OCI-LY3 (cell line): ENCODE measurements around the gene KRTAP3-2.

Experiments
- H2AFZ ChIP-seq: fragments of 200-600, 300-600 bp; shearing (Covaris generic); 2 replicates; pipeline ENCODE4 v1.6.0; 2014; ENCODE audit warnings: antibody characterized with exemption, low read depth, low read length
- H3K27ac ChIP-seq: fragments of 200-600, 300-600 bp; sonication (generic); 2 replicates; pipeline ENCODE4 v1.5.1; 2014; ENCODE audit warnings: mild to moderate bottlenecking, low read length, moderate library complexity, mixed read lengths
- H3K27me3 ChIP-seq: fragments of 200-600, 300-600 bp; sonication (generic); 2 replicates; pipeline ENCODE4 v1.6.1; 2014; ENCODE audit warnings: low read depth, low read length, mixed read lengths
- H3K36me3 ChIP-seq: fragments of 200-600, 300-600 bp; sonication (generic); replicated peaks from 2 replicates; pipeline ENCODE3; 2014; ENCODE audit warnings: low read depth, low read length, mixed read lengths
- H3K4me1 ChIP-seq: fragments of 300-600, 200-600 bp; sonication (generic); 2 replicates; pipeline ENCODE4 v1.6.1; 2014; ENCODE audit warnings: low read length, mixed read lengths
- H3K4me2 ChIP-seq: fragments of 200-600, 300-600 bp; sonication (generic); 2 replicates; pipeline ENCODE4 v1.6.1; 2014; ENCODE audit warnings: low read length, mixed read lengths
- H3K4me3 ChIP-seq: fragments of 300-600, 200-600 bp; sonication (generic); 2 replicates; pipeline ENCODE4 v1.5.1; 2014; ENCODE audit warnings: antibody characterized with exemption, mild to moderate bottlenecking, low read length, moderate library complexity
- H3K79me2 ChIP-seq: fragments of 300-600, 200-600 bp; shearing (Covaris generic); 2 replicates; pipeline ENCODE4 v1.6.1; 2014; ENCODE audit warnings: mild to moderate bottlenecking, low read length, mixed read lengths
- H3K9ac ChIP-seq: fragments of 300-600, 200-600 bp; shearing (Covaris generic); 2 replicates; pipeline ENCODE4 v1.6.0; 2014; ENCODE audit warnings: mild to moderate bottlenecking, low read length, moderate library complexity
- H3K9me3 ChIP-seq: fragments of 200-600, 300-600 bp; shearing (Covaris generic); 2 replicates; pipeline ENCODE4 v1.6.1; 2014; ENCODE audit warnings: low read length, mixed read lengths; ENCODE audit not compliant: insufficient read depth
- H4K20me1 ChIP-seq: fragments of 200-600, 300-600 bp; sonication (generic); 2 replicates; pipeline ENCODE4 v1.6.1; 2016; ENCODE audit warnings: low read length, mixed read lengths; ENCODE audit not compliant: insufficient read depth
- EZH2phosphoT487 ChIP-seq: fragments of 200-600 bp; shearing (Covaris generic); IDR thresholded peaks from 2 replicates; pipeline ENCODE4 v1.6.1; 2018; ENCODE audit warnings: antibody characterized with exemption, mixed run types, low read depth
- TF ChIP-seq, protein P1 (sequence below): fragments of 200-600, 300-600 bp; sonication (generic); IDR thresholded peaks from 2 replicates; pipeline ENCODE4 v1.5.1; 2014; ENCODE audit warnings: antibody characterized with exemption, low read length, low read depth

KRTAP3-2 gene

DNA sequence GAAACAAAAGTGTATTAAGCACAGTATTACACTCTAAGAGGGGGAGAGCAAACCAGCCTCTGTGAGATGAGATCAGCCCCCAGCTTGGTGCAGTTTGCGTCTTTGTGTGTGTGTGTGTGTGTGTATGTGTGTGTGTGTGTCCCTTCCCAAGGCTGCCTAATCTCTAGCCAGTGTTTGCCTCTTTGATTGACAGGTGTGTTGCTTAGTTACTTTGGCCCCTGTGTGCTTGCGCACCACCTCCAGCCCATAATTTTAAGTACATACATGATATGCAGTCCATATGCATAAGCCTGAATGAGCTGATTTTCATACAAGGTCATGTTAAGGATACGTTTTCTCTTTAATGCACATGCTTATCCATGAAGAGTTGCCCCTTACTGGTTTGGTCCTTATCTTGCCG, 2.1 kb upstream of the KRTAP3-2 start:
- TF ChIP-seq, protein P1, sequence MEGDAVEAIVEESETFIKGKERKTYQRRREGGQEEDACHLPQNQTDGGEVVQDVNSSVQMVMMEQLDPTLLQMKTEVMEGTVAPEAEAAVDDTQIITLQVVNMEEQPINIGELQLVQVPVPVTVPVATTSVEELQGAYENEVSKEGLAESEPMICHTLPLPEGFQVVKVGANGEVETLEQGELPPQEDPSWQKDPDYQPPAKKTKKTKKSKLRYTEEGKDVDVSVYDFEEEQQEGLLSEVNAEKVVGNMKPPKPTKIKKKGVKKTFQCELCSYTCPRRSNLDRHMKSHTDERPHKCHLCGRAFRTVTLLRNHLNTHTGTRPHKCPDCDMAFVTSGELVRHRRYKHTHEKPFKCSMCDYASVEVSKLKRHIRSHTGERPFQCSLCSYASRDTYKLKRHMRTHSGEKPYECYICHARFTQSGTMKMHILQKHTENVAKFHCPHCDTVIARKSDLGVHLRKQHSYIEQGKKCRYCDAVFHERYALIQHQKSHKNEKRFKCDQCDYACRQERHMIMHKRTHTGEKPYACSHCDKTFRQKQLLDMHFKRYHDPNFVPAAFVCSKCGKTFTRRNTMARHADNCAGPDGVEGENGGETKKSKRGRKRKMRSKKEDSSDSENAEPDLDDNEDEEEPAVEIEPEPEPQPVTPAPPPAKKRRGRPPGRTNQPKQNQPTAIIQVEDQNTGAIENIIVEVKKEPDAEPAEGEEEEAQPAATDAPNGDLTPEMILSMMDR: no peak
- TF ChIP-seq EZH2phosphoT487: no peak
- Histone ChIP-seq H2AFZ (no peak overlapping the region), H3K9me3 (no peaks in the 10 kb centered on the region), H4K20me1 (no peaks in the 10 kb centered on the region), H3K27me3 (peaks cover 48% of the 10 kb centered on the region), H3K4me1 (no peaks in the 10 kb centered on the region), H3K36me3 (no peaks in the 10 kb centered on the region), H3K79me2 (no peaks in the 10 kb centered on the region), H3K9ac (no peak overlapping the region), H3K4me3 (no peak overlapping the region), H3K27ac (no peak overlapping the region), H3K4me2 (no peak overlapping the region)

DNA sequence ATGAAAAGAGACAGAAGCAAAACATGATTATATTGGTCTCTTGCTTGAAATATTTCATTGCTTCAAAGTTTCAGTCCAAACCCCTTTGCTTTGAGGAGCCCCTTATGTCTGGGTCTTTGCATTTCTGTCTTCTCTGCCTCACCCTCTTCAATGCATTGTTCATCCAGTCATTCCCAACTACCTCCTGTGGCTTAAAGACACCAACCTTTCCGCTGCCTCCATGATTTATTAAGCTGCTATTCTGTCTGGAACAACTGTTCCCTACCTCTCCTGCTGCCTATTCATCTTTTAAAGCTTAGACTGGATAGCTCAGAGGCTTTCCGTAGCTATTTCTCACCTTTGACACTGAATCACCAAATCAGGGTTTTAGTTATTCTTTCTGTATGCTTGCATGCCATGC, 2.3 kb downstream of the KRTAP3-2 start:
- H3K36me3 ChIP-seq: no peaks in the 10 kb centered on the region
- no peak overlapping the region for H3K4me3 ChIP-seq
- H4K20me1 ChIP-seq: no peaks in the 10 kb centered on the region
- no peak overlapping the region for H3K27ac ChIP-seq
- H3K79me2 ChIP-seq: no peaks in the 10 kb centered on the region
- H3K4me1 ChIP-seq: no peaks in the 10 kb centered on the region
- H3K9me3 ChIP-seq: no peaks in the 10 kb centered on the region
- TF ChIP-seq, protein P1: no peak
- TF ChIP-seq EZH2phosphoT487: no peak
- H3K9ac ChIP-seq: no peak overlapping the region
- H2AFZ ChIP-seq: no peak overlapping the region
- H3K4me2 ChIP-seq: no peak overlapping the region
- H3K27me3 ChIP-seq: peaks cover 36% of the 10 kb centered on the region

DNA sequence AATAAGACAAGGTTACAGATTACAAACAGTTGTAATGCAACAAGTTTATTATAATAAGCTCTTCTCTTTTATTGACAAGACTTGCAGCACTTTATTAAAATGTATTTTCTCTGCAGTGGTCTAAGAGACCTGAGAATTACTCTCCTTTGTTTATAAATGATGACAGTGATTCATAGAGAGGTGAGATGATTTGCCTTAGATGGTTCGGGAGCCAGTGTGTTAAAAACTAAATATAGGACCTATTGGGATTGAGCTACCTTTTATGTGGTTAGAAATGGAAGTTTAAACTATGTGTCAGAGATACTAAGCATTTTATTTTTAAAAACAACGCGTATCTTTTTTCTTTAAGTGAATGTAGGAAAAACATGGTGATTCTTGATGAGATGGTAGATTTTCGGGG, 2.9 kb downstream of the KRTAP3-2 start:
- Histone ChIP-seq H3K4me3 (no peak overlapping the region), H4K20me1 (no peaks in the 10 kb centered on the region), H3K4me2 (no peak overlapping the region), H3K27me3 (peaks cover 36% of the 10 kb centered on the region), H2AFZ (no peak overlapping the region), H3K9ac (no peak overlapping the region), H3K36me3 (no peaks in the 10 kb centered on the region), H3K79me2 (no peaks in the 10 kb centered on the region), H3K4me1 (no peaks in the 10 kb centered on the region), H3K9me3 (no peaks in the 10 kb centered on the region), H3K27ac (no peak overlapping the region)
- TF ChIP-seq, protein P1: no peak

DNA sequence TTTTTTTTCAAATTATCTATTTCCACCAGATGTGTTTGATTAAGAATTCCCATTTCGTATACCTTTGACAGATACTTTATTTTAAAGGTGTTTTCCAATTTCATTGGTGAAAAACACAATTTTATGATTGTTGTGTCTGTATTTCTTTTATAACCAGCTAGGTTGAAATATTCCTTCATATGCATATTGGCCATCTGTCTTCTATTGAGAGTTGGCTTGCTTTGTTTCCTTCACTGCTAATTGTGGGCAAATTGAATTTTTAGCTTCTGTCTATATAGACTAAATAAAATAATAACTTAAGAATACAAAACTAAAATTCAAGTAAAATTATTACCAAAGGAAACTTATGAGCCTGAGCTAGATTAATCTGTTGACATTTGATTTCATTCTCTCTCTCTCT, 4.6 kb downstream of the KRTAP3-2 start:
- Histone ChIP-seq H3K36me3 (no peaks in the 10 kb centered on the region), H3K79me2 (no peaks in the 10 kb centered on the region), H3K27me3 (peaks cover 32% of the 10 kb centered on the region), H3K27ac (no peak overlapping the region), H3K4me3 (no peak overlapping the region), H2AFZ (no peak overlapping the region), H3K9me3 (no peaks in the 10 kb centered on the region), H4K20me1 (no peaks in the 10 kb centered on the region), H3K9ac (no peak overlapping the region), H3K4me2 (no peak overlapping the region), H3K4me1 (no peaks in the 10 kb centered on the region)
- no peak for TF ChIP-seq EZH2phosphoT487
- TF ChIP-seq, protein P1: no peak
